SH-SY5Y (cell line): ENCODE measurements around the gene ANO6.

Experiments used
- GATA2 ChIP-seq: IDR thresholded peaks from 2 replicates; pipeline ENCODE4 v1.6.1; 2011; ENCODE audit warnings: mild to moderate bottlenecking, low read depth, low read length
- GATA3 ChIP-seq: IDR thresholded peaks from 2 replicates; pipeline ENCODE4 v1.6.1; 2011; ENCODE audit warnings: low read depth, mild to moderate bottlenecking, low read length, moderate library complexity

DNA sequence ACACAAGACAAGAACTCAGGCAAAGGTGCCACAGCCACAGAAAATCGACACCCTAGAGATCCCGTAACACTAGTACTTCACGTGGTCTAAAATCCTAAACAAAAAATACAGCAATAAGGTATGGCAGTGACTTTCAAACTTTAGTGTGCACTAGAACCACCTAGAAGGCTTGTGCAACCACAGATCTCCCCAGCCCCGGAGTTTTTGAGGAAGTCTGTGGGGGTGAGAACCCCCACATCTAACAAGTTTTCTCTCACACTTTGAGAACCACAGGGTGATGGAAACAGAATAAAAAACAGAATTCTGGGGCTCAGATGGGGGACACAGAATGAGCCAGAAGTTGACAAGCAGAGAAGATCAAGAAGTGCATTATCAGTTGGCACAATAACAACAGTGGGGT lies 254.0 kb downstream of the ANO6 start:
- TF ChIP-seq GATA2 = no peak
- TF ChIP-seq GATA3 = no peak
